Tibial artery (tissue), 4 donors: ENCODE data around the gene UNC13D.
A peak's percentile ranks its signal among the peaks of the same experiment; 100 is the strongest.

Experiments used
- DNase-seq, 2 donors: peaks; one replicate each; pipeline ENCODE4 v3.0.0-alpha.2; 2019
- H3K27ac ChIP-seq, 2 donors: fragments of 200-600 bp; sonication (generic) in 1 of 2; 1 replicate in 1 of 2; 2 replicates in 1 of 2; pipeline ENCODE4 v1.5.1; 2018 to 2019; ENCODE audit warnings: mild to moderate bottlenecking in 1 of 2
- H3K27me3 ChIP-seq, 2 donors: fragments of 200-600 bp; sonication (generic) in 1 of 2; one replicate each; pipeline versions ENCODE4 v1.5.1 to v1.6.0; 2016 to 2019
- H3K36me3 ChIP-seq, 3 donors: fragments of 200-600 bp; sonication (generic) in 2 of 3; one replicate each; pipeline ENCODE4 v1.5.1; 2016 to 2019; ENCODE audit warnings: mild to moderate bottlenecking in 2 of 3
- H3K4me1 ChIP-seq, 4 donors: fragments of 200-600 bp; sonication (generic) in 2 of 4; 1 replicate in 3 of 4; 2 replicates in 1 of 4; pipeline ENCODE4 v1.5.1; 2016 to 2019
- H3K4me3 ChIP-seq, 2 donors: fragments of 200-600 bp; sonication (generic) in 1 of 2; 1 replicate in 1 of 2; 2 replicates in 1 of 2; pipeline ENCODE4 v1.5.1; 2018 to 2019; ENCODE audit warnings: mild to moderate bottlenecking in 2 of 2
- H3K9me3 ChIP-seq, 3 donors: fragments of 200-600 bp; sonication (generic) in 1 of 3; one replicate each; pipeline ENCODE4 v1.5.1; 2016 to 2019
- intact Hi-C: fragments of 100-400 bp; cut with DNase I; formaldehyde crosslinking; loops from one replicate; pipeline ENCODE4 v1.15.0; 2023; ENCODE audit warnings: low total_unique reads
- TF ChIP-seq, protein P1 (sequence below), 2 experiments: fragments of 200-600 bp in 1 of 2; fragments of 450-650 bp in 1 of 2; IDR thresholded peaks; one replicate each; pipeline ENCODE4 v1.5.1; 2017 to 2019; ENCODE audit warnings: antibody characterized with exemption in 2 of 2, mild to moderate bottlenecking in 1 of 2, moderate library complexity in 1 of 2

The UNC13D gene

DNA sequence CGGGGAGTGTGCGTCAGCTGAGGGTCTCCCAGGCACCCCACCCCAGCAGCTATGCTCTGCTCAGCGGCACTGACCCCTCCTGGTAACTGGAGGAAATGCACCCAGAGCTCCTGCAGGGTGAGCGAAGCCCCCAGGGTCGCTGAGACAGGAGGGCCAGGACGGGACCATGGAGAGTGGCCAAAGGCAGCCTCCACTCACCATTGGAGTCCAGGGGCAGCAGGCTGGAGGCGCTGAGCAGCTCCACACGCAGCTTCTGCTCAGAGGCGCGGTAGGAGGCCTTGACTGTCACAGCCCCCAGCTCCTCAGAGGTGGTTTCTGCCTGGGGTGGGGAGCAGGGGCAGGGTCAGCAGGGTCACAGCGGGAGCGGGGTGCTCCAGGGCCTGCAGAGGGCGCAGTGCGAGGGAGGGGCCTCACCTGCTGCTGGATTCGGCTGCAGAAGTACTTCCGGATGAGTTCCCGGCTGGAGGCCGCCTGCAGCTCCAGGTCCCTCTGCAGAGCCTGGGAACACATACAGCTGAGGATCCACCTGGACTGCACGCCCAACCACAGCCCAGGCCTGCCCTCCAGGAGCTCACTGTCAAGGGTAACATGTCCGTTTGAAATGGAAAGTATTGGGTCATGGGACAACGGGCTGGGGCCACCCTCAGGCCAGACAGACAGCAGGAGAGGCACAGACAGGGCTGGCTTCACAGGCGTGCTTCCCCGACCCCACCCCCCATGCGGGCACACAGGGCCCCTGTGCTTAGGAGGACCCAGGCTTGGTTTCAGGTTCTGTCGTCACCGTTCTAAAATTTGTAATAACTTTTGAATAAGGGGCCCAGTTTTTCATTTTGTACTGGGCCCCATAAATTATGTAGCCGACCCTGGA lies 13.8 kb downstream of the UNC13D start:
- intact Hi-C loops, result no loop called here
- Histone ChIP-seq H3K36me3 (peaks cover 0 to 46% (median 17%) of the 10 kb centered on the region in 3 donors), H3K4me1 (peaks cover 0 to 28% (median 18%) of the 10 kb centered on the region in 4 donors), H3K4me3 (no peak overlapping the region), H3K27ac (no peak overlapping the region), H3K9me3 (no peaks in the 10 kb centered on the region), H3K27me3 (no peaks in the 10 kb centered on the region)
- TF ChIP-seq, protein P1, sequence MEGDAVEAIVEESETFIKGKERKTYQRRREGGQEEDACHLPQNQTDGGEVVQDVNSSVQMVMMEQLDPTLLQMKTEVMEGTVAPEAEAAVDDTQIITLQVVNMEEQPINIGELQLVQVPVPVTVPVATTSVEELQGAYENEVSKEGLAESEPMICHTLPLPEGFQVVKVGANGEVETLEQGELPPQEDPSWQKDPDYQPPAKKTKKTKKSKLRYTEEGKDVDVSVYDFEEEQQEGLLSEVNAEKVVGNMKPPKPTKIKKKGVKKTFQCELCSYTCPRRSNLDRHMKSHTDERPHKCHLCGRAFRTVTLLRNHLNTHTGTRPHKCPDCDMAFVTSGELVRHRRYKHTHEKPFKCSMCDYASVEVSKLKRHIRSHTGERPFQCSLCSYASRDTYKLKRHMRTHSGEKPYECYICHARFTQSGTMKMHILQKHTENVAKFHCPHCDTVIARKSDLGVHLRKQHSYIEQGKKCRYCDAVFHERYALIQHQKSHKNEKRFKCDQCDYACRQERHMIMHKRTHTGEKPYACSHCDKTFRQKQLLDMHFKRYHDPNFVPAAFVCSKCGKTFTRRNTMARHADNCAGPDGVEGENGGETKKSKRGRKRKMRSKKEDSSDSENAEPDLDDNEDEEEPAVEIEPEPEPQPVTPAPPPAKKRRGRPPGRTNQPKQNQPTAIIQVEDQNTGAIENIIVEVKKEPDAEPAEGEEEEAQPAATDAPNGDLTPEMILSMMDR (IDR thresholded peaks at IDR 0.05), result peak in 1 of 2 experiments; percentile 24
- no peak for DNase-seq

DNA sequence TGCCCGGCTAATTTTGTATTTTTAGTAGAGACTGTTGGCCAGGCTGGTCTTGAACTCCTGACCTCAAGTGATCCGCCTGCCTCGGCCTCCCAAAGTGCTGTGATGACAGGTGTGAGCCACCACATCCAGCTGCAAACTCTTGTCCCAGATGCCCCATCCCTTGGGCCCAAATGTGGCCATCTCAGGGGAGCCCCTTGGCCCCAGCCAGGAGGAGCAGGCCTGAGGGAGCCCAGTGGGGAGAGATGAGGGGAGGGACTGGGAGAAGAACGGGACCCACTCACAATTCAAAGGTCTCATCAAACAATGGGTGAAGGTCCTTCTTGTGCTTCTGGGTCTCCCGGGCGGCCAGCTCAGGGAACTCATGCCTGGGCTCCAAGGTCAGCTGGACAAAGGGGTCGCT lies 14.5 kb downstream of the UNC13D start:
- Histone ChIP-seq H3K9me3 (no peaks in the 10 kb centered on the region), H3K27ac (no peak overlapping the region), H3K36me3 (peaks cover 0 to 46% (median 22%) of the 10 kb centered on the region in 3 donors), H3K27me3 (no peaks in the 10 kb centered on the region), H3K4me3 (no peak overlapping the region), H3K4me1 (peaks cover 0 to 25% (median 17%) of the 10 kb centered on the region in 4 donors)
- TF ChIP-seq, protein P1 (IDR thresholded peaks at IDR 0.05), result no peak
- intact Hi-C loops, result no loop called here
- DNase-seq, result no peak

DNA sequence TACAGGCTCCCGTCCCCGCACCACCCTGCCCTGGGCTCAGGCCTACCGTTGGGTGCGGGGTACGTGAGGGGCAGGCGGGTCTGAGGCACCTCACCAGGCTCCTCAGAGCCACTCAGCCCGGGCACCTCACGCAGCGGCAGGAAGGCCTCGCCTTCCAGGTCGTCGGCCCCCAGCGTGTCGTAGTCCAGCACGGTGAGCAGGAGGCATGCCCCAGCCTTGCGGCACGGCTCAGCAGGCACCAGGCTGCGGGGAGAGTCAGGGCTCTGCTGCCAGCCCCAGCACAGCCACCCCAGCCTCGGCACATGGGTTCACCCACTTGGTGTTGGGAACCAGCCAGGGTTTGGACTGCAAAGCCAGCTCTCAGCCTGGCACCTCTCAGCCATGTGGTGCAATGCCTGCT lies 15.5 kb downstream of the UNC13D start:
- H3K4me3 ChIP-seq, result no peak overlapping the region
- peaks cover 0 to 25% (median 17%) of the 10 kb centered on the region in 4 donors for H3K4me1 ChIP-seq
- H3K27me3 ChIP-seq, result no peaks in the 10 kb centered on the region
- TF ChIP-seq, protein P1 (IDR thresholded peaks at IDR 0.05), result no peak
- H3K9me3 ChIP-seq, result no peaks in the 10 kb centered on the region
- intact Hi-C loops, result no loop called here
- no peak for DNase-seq
- no peak overlapping the region for H3K27ac ChIP-seq
- H3K36me3 ChIP-seq, result peaks cover 5 to 47% (median 22%) of the 10 kb centered on the region in 3 donors

DNA sequence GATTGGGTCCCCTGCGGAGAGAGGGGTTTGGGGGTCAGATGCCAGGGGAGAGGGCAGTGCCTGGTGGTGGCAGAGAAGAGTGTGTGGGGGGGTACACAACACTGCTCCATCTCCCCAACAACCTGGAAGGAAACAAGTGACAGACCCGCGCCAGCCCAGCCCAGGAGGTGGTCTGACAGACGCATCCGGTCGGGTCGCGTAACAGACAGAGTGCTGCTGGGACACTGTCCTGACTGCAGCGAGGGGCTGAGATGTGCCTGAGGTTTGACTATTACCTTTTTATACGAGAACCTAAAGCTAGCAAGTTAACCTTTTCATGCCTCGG lies 16.2 kb downstream of the UNC13D start:
- Histone ChIP-seq H3K4me1 (peaks cover 0 to 30% (median 17%) of the 10 kb centered on the region in 4 donors), H3K4me3 (peak overlapping the region; percentile 38 to 44), H3K9me3 (no peaks in the 10 kb centered on the region), H3K27me3 (no peaks in the 10 kb centered on the region), H3K36me3 (peaks cover 12 to 49% (median 24%) of the 10 kb centered on the region in 3 donors), H3K27ac (peak overlapping the region; percentile 70 to 71)
- intact Hi-C loops, result no loop called here
- no peak for DNase-seq
- TF ChIP-seq, protein P1 (IDR thresholded peaks at IDR 0.05), result no peak

DNA sequence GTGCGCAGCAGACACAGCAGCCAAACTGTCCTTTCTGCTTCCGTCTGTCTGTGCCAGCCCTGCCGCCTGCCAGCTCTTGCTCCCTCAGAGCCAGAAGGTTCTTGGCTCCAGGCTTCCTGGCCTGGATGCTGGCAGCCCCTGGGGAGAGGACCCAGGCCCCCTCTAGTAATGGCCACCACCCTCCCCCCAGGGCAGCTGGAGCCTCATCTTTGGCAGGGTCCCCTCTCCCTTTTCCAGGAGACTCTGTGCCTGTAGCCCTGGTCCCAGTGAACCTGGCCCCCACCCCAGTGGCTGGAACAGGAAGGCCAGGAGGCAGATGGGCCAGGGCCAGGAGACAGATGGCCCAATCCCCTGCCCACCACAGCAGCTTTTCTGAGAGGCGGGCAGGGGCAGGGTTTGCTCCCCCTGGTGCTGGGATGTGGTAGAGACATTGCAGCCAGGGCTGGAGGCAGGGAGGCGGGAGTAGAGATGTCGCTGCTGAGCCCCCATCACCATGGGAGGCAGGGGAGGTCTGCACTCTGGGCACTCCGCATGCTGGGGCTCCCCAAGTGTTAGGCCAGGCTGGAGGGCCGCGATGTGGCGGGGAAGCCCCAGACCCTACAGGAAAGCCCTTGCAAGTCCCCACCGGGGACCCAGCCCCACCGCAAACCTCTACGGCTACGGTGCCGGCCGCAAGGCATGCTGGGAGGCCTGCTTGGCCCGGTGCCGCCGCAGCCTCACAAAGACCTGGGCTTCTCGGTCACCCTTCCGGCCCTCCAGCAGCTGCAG lies 16.7 kb downstream of the UNC13D start:
- Histone ChIP-seq H3K4me3 (peak overlapping the region; percentile 38 to 44), H3K9me3 (no peaks in the 10 kb centered on the region), H3K4me1 (peaks cover 0 to 35% (median 17%) of the 10 kb centered on the region in 4 donors), H3K36me3 (peaks cover 16 to 49% (median 26%) of the 10 kb centered on the region in 3 donors), H3K27ac (peak overlapping the region; percentile 70 to 71), H3K27me3 (no peaks in the 10 kb centered on the region)
- TF ChIP-seq, protein P1 (IDR thresholded peaks at IDR 0.05), result peak; percentile 59 to 64
- peak; percentile 59 to 81 for DNase-seq
- intact Hi-C loops, result no loop called here
